Ascending aorta (tissue), 2 donors: Measurements from ENCODE around the gene FAM20B. TPM values are rescaled to one million over a fixed set of nuclear protein-coding genes. Genes with fewer than 3 reads are reported as not detected.
A peak's percentile ranks its signal among the peaks of the same experiment; 100 is the strongest.
"Not testable (repeated sequence)": the region's sequence is repeated elsewhere in the genome, so short reads cannot be mapped to it uniquely, and the experiment has no call there.

Experiments used
- DNase-seq, 2 donors: peaks; one replicate each; pipeline ENCODE4 v3.0.0-alpha.2; 2019; ENCODE audit warnings: low spot score in 2 of 2
- H3K27ac ChIP-seq, 2 donors: fragments of 200-600 bp; sonication (generic); one replicate each; pipeline ENCODE4 v1.5.1; 2016 to 2017; ENCODE audit warnings: mild to moderate bottlenecking in 1 of 2
- H3K27me3 ChIP-seq: fragments of 200-600 bp; sonication (generic); one replicate; pipeline ENCODE4 v1.5.1; 2017
- H3K36me3 ChIP-seq, 2 donors: fragments of 200-600 bp; sonication (generic); one replicate each; pipeline ENCODE4 v1.5.1; 2016
- H3K4me1 ChIP-seq, 2 donors: fragments of 200-600 bp; sonication (generic); one replicate each; pipeline ENCODE4 v1.5.1; 2016 to 2017; ENCODE audit warnings: mild to moderate bottlenecking in 1 of 2
- H3K4me3 ChIP-seq, 2 donors: fragments of 200-600 bp; sonication (generic); one replicate each; pipeline ENCODE4 v1.5.1; 2016 to 2017; ENCODE audit warnings: mild to moderate bottlenecking in 1 of 2
- H3K9me3 ChIP-seq, 2 donors: fragments of 200-600 bp; sonication (generic); one replicate each; pipeline ENCODE4 v1.5.1; 2016
- intact Hi-C: fragments of 100-400 bp; cut with DNase I; formaldehyde crosslinking; loops from one replicate; pipeline ENCODE4 v1.15.1; 2023
- total RNA-seq: library from RNA; depleted of rRNA; stranded (reverse); fragments of >200 nt; gene quantifications from one replicate; pipeline ENCODE4 v1.1.0, GENCODE V29; 2016
- TF ChIP-seq, protein P1 (sequence below), 3 experiments: fragments of 200-600 bp in 2 of 3; fragments of 450-650 bp in 1 of 3; sonication (generic) in 2 of 3; IDR thresholded peaks; one replicate each; pipeline ENCODE4 v1.5.1; 2016 to 2019; ENCODE audit warnings: antibody characterized with exemption in 3 of 3, mild to moderate bottlenecking in 1 of 3, moderate library complexity in 1 of 3

Gene FAM20B
- total RNA-seq, 1 donor from 2014 or later: 17.3 TPM

DNA sequence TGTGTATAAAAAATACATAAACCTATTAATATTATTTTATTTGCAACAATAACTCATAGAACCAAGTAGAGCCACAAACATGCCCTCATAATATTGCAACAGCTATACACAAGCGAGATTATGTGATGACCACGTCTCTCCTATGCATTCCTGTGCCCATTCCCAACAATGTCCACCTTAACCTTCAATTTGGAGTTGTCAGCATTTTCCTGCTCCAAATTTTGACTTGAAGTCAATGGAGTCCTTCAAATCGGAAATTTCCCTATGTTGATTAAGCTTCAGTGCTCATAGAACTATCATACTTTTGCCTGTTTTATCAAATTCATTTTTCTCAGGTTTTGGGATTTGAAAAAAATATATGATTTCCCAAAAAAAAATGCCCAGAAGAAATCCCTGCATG is 27.4 kb upstream of the FAM20B start:
- Histone ChIP-seq H3K9me3 (peaks cover 0 to 12% of the 10 kb centered on the region in 2 donors), H3K4me1 (no peaks in the 10 kb centered on the region), H3K36me3 (no peaks in the 10 kb centered on the region), H3K4me3 (no peak overlapping the region), H3K27ac (no peak overlapping the region), H3K27me3 (no peaks in the 10 kb centered on the region)
- TF ChIP-seq, protein P1, sequence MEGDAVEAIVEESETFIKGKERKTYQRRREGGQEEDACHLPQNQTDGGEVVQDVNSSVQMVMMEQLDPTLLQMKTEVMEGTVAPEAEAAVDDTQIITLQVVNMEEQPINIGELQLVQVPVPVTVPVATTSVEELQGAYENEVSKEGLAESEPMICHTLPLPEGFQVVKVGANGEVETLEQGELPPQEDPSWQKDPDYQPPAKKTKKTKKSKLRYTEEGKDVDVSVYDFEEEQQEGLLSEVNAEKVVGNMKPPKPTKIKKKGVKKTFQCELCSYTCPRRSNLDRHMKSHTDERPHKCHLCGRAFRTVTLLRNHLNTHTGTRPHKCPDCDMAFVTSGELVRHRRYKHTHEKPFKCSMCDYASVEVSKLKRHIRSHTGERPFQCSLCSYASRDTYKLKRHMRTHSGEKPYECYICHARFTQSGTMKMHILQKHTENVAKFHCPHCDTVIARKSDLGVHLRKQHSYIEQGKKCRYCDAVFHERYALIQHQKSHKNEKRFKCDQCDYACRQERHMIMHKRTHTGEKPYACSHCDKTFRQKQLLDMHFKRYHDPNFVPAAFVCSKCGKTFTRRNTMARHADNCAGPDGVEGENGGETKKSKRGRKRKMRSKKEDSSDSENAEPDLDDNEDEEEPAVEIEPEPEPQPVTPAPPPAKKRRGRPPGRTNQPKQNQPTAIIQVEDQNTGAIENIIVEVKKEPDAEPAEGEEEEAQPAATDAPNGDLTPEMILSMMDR (IDR thresholded peaks at IDR 0.05): no peak
- DNase-seq: no peak
- intact Hi-C loops: no loop called here

DNA sequence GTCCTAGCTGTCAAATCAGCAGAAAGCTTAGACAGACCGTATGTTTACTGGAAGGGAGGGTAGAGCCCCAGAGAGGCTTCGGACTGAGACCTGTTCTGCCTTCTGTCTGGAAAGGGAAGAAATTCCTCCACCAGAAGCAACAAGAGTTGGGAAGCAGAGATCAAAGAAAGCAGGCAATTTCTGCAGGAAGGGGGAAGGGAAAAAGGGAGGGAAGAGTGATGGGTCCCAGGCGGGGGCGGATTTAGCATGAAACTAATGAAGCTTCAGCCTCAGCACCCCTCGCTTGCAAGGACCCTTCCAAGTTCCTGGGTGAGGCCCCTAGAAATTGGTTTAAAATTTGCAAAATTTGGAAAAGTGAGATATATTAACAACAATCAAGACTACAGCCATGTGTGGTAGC is 26.6 kb upstream of the FAM20B start:
- H3K27me3 ChIP-seq: no peaks in the 10 kb centered on the region

DNA sequence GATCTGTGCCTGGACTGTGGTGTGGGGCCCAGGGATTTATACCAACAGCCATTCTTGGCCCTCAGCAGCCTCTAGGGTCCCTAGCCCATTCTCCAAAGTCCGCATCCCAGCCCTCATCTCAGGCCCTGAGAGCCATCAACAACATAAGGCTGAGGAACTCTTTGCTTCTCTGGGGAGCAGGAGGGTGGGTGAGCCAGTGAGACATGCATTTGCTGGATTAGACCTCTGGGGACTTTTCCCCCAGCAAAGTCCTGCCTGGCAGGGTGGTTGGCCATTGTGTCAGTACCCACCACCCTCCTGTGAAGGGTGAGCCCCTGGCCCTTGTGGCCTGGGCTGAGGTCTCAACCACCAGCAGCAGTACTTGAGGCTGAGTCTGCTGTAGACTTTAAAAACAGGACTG is 24.2 kb upstream of the FAM20B start:
- no peaks in the 10 kb centered on the region for H3K27me3 ChIP-seq
- no peak overlapping the region for H3K4me3 ChIP-seq
- H3K36me3 ChIP-seq: no peaks in the 10 kb centered on the region
- intact Hi-C loops: loop anchor here (5.0 kb wide), 3 partner anchors 69 to 459 kb away; no protein-coding TSS in a partner anchor
- no peak for DNase-seq
- no peak overlapping the region for H3K27ac ChIP-seq
- peaks cover 0 to 3% of the 10 kb centered on the region in 2 donors for H3K9me3 ChIP-seq
- H3K4me1 ChIP-seq: no peaks in the 10 kb centered on the region
- TF ChIP-seq, protein P1 (IDR thresholded peaks at IDR 0.05): no peak

More for the DNA sequence above, 26.6 kb upstream of the FAM20B start:
- TF ChIP-seq, protein P1 (IDR thresholded peaks at IDR 0.05): no peak
- H3K4me1 ChIP-seq: no peaks in the 10 kb centered on the region
- no peak for DNase-seq
- peaks cover 0 to 10% of the 10 kb centered on the region in 2 donors for H3K9me3 ChIP-seq
- no peak overlapping the region for H3K27ac ChIP-seq
- intact Hi-C loops: no loop called here
- no peaks in the 10 kb centered on the region for H3K36me3 ChIP-seq
- H3K4me3 ChIP-seq: no peak overlapping the region

DNA sequence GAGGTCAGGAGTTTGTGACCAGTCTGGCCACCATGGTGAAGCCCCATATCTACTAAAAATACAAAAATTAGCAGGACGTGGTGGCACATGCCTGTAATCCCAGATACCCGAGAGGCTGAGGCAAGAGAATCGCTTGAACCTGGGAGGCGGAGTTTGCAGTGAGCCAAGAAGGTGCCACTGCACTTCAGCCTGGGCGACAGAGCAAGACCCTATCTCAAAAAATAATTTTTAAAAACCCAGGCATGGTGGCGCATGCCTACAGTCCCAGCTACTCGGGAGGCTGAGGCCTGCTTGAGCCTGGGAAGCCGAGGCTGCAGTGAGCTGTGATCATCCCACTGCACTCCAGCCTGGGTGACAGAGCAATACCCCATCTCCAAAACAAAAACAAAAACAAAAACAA is 23.6 kb upstream of the FAM20B start:
- H3K27ac ChIP-seq, DNase-seq: not testable (repeated sequence)

DNA sequence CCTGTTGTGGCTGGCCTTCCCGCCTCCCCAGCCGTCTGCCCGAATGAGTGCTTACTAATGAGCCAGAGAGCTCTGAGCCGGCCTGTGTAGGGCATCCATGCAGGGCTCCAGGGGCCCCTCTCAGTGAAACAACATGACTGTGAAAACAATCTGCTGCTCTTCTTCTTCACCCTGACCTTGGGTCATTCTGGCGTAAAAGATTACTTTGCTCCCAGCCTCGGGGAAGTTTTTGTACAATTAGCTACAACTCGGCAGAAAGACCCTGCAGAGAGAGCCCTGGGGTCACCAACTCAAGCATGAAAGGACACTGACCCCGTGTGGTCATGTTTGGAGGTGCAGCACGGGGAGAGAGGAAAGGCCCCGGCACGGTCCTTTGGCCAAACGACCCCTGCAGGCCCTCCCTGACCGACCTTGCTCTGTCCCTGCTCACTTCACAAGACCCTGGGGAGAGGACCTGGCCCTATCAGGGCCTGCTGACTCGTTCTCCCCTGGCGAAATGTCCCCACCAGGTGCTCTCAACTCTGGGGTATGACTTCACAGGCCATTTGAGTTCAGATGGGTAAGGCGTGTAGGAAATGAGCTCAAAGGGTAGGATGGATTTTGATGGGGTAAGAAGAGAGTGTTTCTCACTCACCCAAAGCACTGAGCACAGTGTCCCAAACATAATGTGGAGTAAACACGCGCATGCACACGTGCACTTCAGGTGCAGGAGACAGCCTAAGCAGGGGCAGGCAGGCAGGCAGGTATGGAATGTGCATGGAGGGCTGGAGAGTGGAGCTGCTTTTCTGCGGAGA is 22.9 kb upstream of the FAM20B start:
- TF ChIP-seq, protein P1 (IDR thresholded peaks at IDR 0.05): peak; percentile 88 to 99 (median 98)
- no peaks in the 10 kb centered on the region for H3K27me3 ChIP-seq
- no peak overlapping the region for H3K4me3 ChIP-seq
- no peaks in the 10 kb centered on the region for H3K9me3 ChIP-seq
- no peaks in the 10 kb centered on the region for H3K36me3 ChIP-seq
- peak in 1 of 2 donors; percentile 86 for DNase-seq
- H3K27ac ChIP-seq: no peak overlapping the region
- no peaks in the 10 kb centered on the region for H3K4me1 ChIP-seq
- intact Hi-C loops: loop anchor here (1.0 to 5.0 kb wide), 5 partner anchors 70 to 460 kb away; no protein-coding TSS in a partner anchor

More for the DNA sequence above, 23.6 kb upstream of the FAM20B start:
- H3K36me3 ChIP-seq, H3K9me3 ChIP-seq, H3K4me3 ChIP-seq, H3K4me1 ChIP-seq, H3K27me3 ChIP-seq: not testable (repeated sequence)
- intact Hi-C loops: loop anchor here (1.0 to 5.0 kb wide), 5 partner anchors 70 to 460 kb away; no protein-coding TSS in a partner anchor

DNA sequence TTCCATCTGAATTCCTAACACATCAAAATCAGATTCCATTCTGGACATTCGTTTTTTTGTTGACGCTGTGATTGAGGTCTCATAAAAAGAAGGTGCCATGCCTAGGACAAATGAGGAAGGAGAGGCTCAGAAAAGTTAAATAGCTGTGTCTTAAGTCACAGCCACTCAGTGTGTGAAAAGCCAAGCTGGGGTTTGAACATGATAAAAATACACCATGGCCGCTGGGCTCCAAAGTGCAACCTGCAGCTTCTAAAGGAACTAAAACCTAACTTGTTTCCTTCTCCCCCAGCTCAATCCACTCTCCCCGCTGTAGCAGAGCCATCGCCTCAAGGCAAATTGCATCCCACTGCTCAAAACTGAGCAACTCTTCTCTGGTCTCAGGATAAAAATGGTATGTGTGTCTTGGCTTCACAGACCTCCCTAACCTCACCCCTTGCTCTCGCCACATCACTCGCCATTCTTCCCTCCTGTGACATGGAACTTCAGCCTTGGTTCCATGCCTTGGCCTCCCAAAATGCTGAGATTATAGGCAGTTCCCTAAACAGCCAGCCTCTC is 22.1 kb upstream of the FAM20B start:
- no peak for DNase-seq
- Histone ChIP-seq H3K9me3 (no peaks in the 10 kb centered on the region), H3K27ac (no peak overlapping the region), H3K36me3 (no peaks in the 10 kb centered on the region), H3K27me3 (no peaks in the 10 kb centered on the region), H3K4me1 (peaks cover 0 to under 1% of the 10 kb centered on the region in 2 donors), H3K4me3 (no peak overlapping the region)
- TF ChIP-seq, protein P1 (IDR thresholded peaks at IDR 0.05): no peak
- intact Hi-C loops: loop anchor here (2.0 to 5.0 kb wide), 4 partner anchors 71 to 461 kb away; no protein-coding TSS in a partner anchor
